22Rv1 (cell line): Measurements from ENCODE around the gene CPNE2.

ENCODE experiments used
- CTCF ChIP-seq: fragments of 450-650 bp; IDR thresholded peaks from 2 replicates; pipeline ENCODE4 v1.5.1; 2017; ENCODE audit warnings: mild to moderate bottlenecking
- ZFX ChIP-seq: fragments of 450-650 bp; IDR thresholded peaks from 2 replicates; pipeline ENCODE4 v1.6.1; 2017; ENCODE audit warnings: antibody characterized with exemption, borderline replicate concordance

- TF ChIP-seq CTCF = no peak
- TF ChIP-seq ZFX = no peak
These were observed 34.0 kb downstream of the CPNE2 start for GRCh38 chr16:57126411-57126810.
